Esophagus muscularis mucosa (tissue), 4 donors: ENCODE data around the gene CSNK2A1. TPM values are rescaled to one million over a fixed set of nuclear protein-coding genes. Genes with fewer than 3 reads are reported as not detected.

Experiments
- DNase-seq: peaks from one replicate; pipeline ENCODE4 v3.0.0-alpha.2; 2017; ENCODE audit errors: extremely low spot score
- H3K27ac ChIP-seq, 4 donors: fragments of 200-600 bp; sonication (generic); replicated peaks in 1 of 4; 1 replicate in 3 of 4; 2 replicates in 1 of 4; pipeline ENCODE4 v1.5.1; 2016 to 2019; ENCODE audit warnings: mild to moderate bottlenecking in 1 of 4
- H3K27me3 ChIP-seq, 4 donors: fragments of 200-600 bp; sonication (generic); one replicate each; pipeline versions ENCODE4 v1.5.1 to v1.6.0; 2016 to 2019
- H3K36me3 ChIP-seq, 4 donors: fragments of 200-600 bp; sonication (generic); one replicate each; pipeline ENCODE4 v1.5.1; 2016 to 2019
- H3K4me1 ChIP-seq, 4 donors: fragments of 200-600 bp; sonication (generic); one replicate each; pipeline ENCODE4 v1.5.1; 2016 to 2019
- H3K4me3 ChIP-seq, 4 donors: fragments of 200-600 bp; sonication (generic); 1 replicate in 2 of 4; 2 replicates in 2 of 4; pipeline ENCODE4 v1.5.1; 2016 to 2019; ENCODE audit warnings: mild to moderate bottlenecking in 4 of 4, moderate library complexity in 1 of 4
- H3K9me3 ChIP-seq, 4 donors: fragments of 200-600 bp; sonication (generic); 1 replicate in 3 of 4; 2 replicates in 1 of 4; pipeline ENCODE4 v1.5.1; 2016 to 2019
- EP300 ChIP-seq: sonication (generic); formaldehyde crosslinking; IDR thresholded peaks from one replicate; pipeline ENCODE4 v1.6.1; 2017; ENCODE audit warnings: antibody characterized with exemption
- POLR2A ChIP-seq: fragments of 450-650 bp; IDR thresholded peaks from one replicate; pipeline ENCODE4 v1.6.1; 2017; ENCODE audit warnings: antibody characterized with exemption, moderate library complexity, mild to moderate bottlenecking, low read depth
- POLR2AphosphoS5 ChIP-seq, 2 donors: sonication (generic); formaldehyde crosslinking; IDR thresholded peaks; one replicate each; pipeline ENCODE4 v1.6.1; 2017; ENCODE audit warnings: antibody characterized with exemption in 2 of 2
- WGBS: methylation state at CpG from one replicate; pipeline ENCODE4 v1.1.5; 2018; 5-methylcytosine and 5-hydroxymethylcytosine counted together
- intact Hi-C: fragments of 100-400 bp; cut with DNase I; formaldehyde crosslinking; loops from one replicate; pipeline ENCODE4 v1.15.1; 2023
- total RNA-seq, 4 donors: library from RNA; depleted of rRNA; stranded (reverse); fragments of >200 nt; gene quantifications; one replicate each; pipeline versions ENCODE4 v1.1.0 to v1.2.1, GENCODE V29; 2016
- TF ChIP-seq, protein P1 (sequence below), 3 experiments: fragments of 200-600 bp in 2 of 3; fragments of 450-650 bp in 1 of 3; sonication (generic) in 2 of 3; IDR thresholded peaks; one replicate each; pipeline ENCODE4 v1.5.1; 2017 to 2019; ENCODE audit warnings: antibody characterized with exemption in 3 of 3, mild to moderate bottlenecking in 2 of 3, moderate library complexity in 1 of 3

CSNK2A1 gene
- total RNA-seq, 4 donors from 2014 or later: 41.5 to 69.5 (median 53.6) TPM

DNA sequence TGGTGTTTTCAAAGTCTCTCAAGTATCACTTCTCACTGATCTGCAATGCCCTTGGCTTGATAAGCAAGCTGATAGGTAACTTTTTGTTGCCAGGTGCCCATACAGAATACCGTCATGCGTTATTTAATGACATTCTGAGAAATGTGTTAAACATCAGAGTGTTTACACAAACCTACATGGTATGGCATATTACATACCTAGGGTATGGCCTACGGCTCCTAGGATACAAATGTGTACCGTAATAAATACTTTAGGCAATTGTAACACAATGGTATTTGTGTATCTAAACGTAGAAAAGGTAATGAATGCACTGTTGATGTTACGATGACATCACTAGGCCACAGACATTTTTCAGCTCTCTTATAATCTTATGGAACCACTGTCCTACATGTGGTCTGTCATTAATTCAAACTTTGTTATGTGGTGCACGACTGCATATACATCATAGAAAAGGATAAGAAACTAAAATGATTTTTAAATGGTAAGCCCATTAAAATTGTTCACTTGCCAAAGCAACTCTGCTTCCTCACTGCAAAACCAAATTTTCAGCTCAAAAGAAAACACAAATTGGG, 35.7 kb downstream of the CSNK2A1 start:
- no peaks in the 10 kb centered on the region for H3K27me3 ChIP-seq
- no peaks in the 10 kb centered on the region for H3K9me3 ChIP-seq
- no peak for DNase-seq
- H3K4me1 ChIP-seq: peaks cover 17 to 32% (median 24%) of the 10 kb centered on the region in 4 donors
- TF ChIP-seq POLR2A (no peak), POLR2AphosphoS5 (IDR thresholded peaks at IDR 0.05) (no peak), EP300 (no peak)
- TF ChIP-seq, protein P1, sequence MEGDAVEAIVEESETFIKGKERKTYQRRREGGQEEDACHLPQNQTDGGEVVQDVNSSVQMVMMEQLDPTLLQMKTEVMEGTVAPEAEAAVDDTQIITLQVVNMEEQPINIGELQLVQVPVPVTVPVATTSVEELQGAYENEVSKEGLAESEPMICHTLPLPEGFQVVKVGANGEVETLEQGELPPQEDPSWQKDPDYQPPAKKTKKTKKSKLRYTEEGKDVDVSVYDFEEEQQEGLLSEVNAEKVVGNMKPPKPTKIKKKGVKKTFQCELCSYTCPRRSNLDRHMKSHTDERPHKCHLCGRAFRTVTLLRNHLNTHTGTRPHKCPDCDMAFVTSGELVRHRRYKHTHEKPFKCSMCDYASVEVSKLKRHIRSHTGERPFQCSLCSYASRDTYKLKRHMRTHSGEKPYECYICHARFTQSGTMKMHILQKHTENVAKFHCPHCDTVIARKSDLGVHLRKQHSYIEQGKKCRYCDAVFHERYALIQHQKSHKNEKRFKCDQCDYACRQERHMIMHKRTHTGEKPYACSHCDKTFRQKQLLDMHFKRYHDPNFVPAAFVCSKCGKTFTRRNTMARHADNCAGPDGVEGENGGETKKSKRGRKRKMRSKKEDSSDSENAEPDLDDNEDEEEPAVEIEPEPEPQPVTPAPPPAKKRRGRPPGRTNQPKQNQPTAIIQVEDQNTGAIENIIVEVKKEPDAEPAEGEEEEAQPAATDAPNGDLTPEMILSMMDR (IDR thresholded peaks at IDR 0.05): no peak
- no peak overlapping the region for H3K27ac ChIP-seq
- peaks cover 25 to 52% (median 32%) of the 10 kb centered on the region in 4 donors for H3K36me3 ChIP-seq
- no peak overlapping the region for H3K4me3 ChIP-seq
- WGBS: 80% methylated on average over 7 of the region's 7 CpGs
- intact Hi-C loops: no loop called here

DNA sequence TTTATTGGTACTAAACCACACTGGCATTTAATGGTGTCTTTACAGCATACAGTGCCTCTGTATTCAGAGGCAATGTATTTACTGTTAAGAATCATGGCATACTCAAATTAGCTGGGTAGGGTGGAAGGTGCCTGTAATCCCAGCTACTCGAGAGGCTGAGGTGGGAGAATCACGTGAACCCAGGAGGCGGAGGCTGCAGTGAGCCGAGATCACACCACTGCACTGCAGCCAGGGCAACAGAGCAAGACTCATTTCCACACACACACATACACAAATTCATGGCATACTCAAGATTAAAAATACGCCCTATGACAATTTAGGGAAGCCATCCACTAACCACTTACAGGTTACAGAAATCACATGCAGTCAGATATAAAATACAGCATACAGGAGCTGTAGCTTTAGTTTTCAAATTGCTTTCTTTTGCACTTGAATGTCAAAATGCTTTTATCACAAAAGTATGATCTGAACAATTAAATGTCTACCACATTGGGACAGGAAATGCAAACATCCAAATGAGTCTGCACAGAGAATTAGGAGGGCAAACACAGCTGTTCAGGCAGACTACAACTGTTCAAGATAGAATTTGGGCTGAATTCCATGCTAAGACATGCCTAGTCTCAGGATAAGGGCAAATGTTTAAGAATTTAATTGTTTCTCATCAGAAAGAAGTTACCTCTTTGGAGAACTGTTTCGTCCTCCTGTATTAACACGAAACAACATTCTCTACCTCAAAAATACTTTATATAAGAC, 36.4 kb downstream of the CSNK2A1 start:
- no peak overlapping the region for H3K4me3 ChIP-seq
- no peak overlapping the region for H3K27ac ChIP-seq
- DNase-seq: no peak
- intact Hi-C loops: no loop called here
- H3K9me3 ChIP-seq: no peaks in the 10 kb centered on the region
- no peak for TF ChIP-seq POLR2AphosphoS5 (IDR thresholded peaks at IDR 0.05)
- TF ChIP-seq, protein P1 (IDR thresholded peaks at IDR 0.05): no peak
- peaks cover 27 to 58% (median 39%) of the 10 kb centered on the region in 4 donors for H3K36me3 ChIP-seq
- H3K4me1 ChIP-seq: peaks cover 15 to 29% (median 22%) of the 10 kb centered on the region in 4 donors
- H3K27me3 ChIP-seq: no peaks in the 10 kb centered on the region
- 82% methylated on average over 7 of the region's 7 CpGs for WGBS

DNA sequence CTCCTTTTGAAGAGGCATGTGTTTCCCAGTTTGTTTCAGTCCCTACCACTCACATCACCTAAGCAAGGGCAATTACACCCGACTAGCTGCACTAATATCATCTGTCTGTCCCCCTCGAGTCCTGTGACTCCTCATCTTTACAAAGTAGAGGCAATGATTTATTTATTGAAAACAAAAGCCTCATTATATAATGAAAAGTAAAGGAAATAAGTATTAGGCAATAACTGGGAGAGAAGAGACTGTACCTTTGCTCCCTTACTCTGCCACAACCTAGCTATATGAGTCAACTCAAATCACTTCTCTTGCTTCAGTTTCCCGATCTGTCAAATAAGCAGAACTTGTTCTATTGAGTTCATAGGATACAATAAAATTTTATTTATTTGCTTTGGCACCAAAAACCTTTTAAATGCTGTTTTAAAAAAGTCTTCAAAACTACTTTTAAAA, 38.9 kb downstream of the CSNK2A1 start:
- 73% methylated on average over 3 of the region's 3 CpGs for WGBS
- intact Hi-C loops: no loop called here

GRCh38 chr20:503048-503737, 40.4 kb downstream of the CSNK2A1 start:
- peaks cover 6 to 9% (median 7%) of the 10 kb centered on the region in 4 donors for H3K4me1 ChIP-seq
- H3K36me3 ChIP-seq: peaks cover 42 to 96% (median 74%) of the 10 kb centered on the region in 4 donors
- H3K27me3 ChIP-seq: no peaks in the 10 kb centered on the region
- TF ChIP-seq POLR2A (no peak), POLR2AphosphoS5 (IDR thresholded peaks at IDR 0.05) (no peak), EP300 (no peak)
- TF ChIP-seq, protein P1 (IDR thresholded peaks at IDR 0.05): no peak
- H3K27ac ChIP-seq: no peak overlapping the region
- 96% methylated on average over 11 of the region's 11 CpGs for WGBS
- H3K9me3 ChIP-seq: no peaks in the 10 kb centered on the region
- no peak overlapping the region for H3K4me3 ChIP-seq
- intact Hi-C loops: no loop called here
- no peak for DNase-seq

More for the DNA sequence above, 38.9 kb downstream of the CSNK2A1 start:
- DNase-seq: no peak
- TF ChIP-seq, protein P1 (IDR thresholded peaks at IDR 0.05): no peak
- TF ChIP-seq POLR2A: no peak
- TF ChIP-seq POLR2AphosphoS5 (IDR thresholded peaks at IDR 0.05): no peak
- no peak for TF ChIP-seq EP300
- Histone ChIP-seq H3K4me3 (no peak overlapping the region), H3K27me3 (no peaks in the 10 kb centered on the region), H3K9me3 (no peaks in the 10 kb centered on the region), H3K4me1 (peaks cover 12 to 18% (median 16%) of the 10 kb centered on the region in 4 donors), H3K27ac (no peak overlapping the region), H3K36me3 (peaks cover 31 to 82% (median 59%) of the 10 kb centered on the region in 4 donors)
